Uterus (tissue), 2 donors: ENCODE measurements around the gene GRIN2C.

Experiments used
- CTCF ChIP-seq, 4 experiments: fragments of 200-600 bp in 2 of 4; fragments of 450-650 bp in 2 of 4; sonication (generic) in 2 of 4; IDR thresholded peaks; one replicate each; pipeline ENCODE4 v1.5.1; 2016 to 2019; ENCODE audit warnings: antibody characterized with exemption in 4 of 4, mild to moderate bottlenecking in 2 of 4, moderate library complexity in 1 of 4
- POLR2A ChIP-seq, 2 donors: fragments of 450-650 bp; IDR thresholded peaks; one replicate each; pipeline ENCODE4 v1.6.1; 2016; ENCODE audit warnings: antibody characterized with exemption in 2 of 2, mild to moderate bottlenecking in 1 of 2, moderate library complexity in 1 of 2

- TF ChIP-seq CTCF (IDR thresholded peaks at IDR 0.05) = no peak
- TF ChIP-seq POLR2A (IDR thresholded peaks at IDR 0.05) = no peak
Measured at GRCh38 chr17:74882517-74883240, 23.0 kb upstream of the GRIN2C start.
